ENCODE measurements around the gene IPO4.

The IPO4 gene

GRCh38 chr14:24164518-24164991, 24.1 kb downstream of the IPO4 start:
- Histone ChIP-seq H3K27me3 (ENCODE audit: insufficient read depth, poor library complexity, severe bottlenecking) (no peaks in the 10 kb centered on the region), H3K4me3 (replicated peaks; ENCODE audit: insufficient read depth, low read length) (no peak overlapping the region), H3K27ac (replicated peaks) (no peak overlapping the region)
- TF ChIP-seq POLR2AphosphoS5 (IDR thresholded peaks at IDR 0.05; ENCODE audit: low read depth) (no peak), REST (IDR thresholded peaks at IDR 0.05; ENCODE audit: insufficient replicate concordance, low read depth) (no peak), GABPA (IDR thresholded peaks at IDR 0.05; ENCODE audit: low read depth) (no peak), CTCF (IDR thresholded peaks at IDR 0.05; ENCODE audit: insufficient read depth, low read length) (no peak), SPI1 (IDR thresholded peaks at IDR 0.05; ENCODE audit: borderline replicate concordance, low read depth) (no peak)
- DNase-seq (ENCODE audit: low read depth in 1 of 2, low spot score in 1 of 2), result no peak

- Histone ChIP-seq H3K27me3 (ENCODE audit: insufficient read depth, poor library complexity, severe bottlenecking) (no peaks in the 10 kb centered on the region), H3K27ac (replicated peaks) (no peak overlapping the region), H3K4me3 (replicated peaks; ENCODE audit: insufficient read depth, low read length) (no peak overlapping the region)
- no peak for DNase-seq (ENCODE audit: low read depth in 1 of 2, low spot score in 1 of 2)
- no peak for TF ChIP-seq REST (IDR thresholded peaks at IDR 0.05; ENCODE audit: insufficient replicate concordance, low read depth)
- no peak for TF ChIP-seq POLR2AphosphoS5 (IDR thresholded peaks at IDR 0.05; ENCODE audit: low read depth)
- TF ChIP-seq GABPA (IDR thresholded peaks at IDR 0.05; ENCODE audit: low read depth), result no peak
- TF ChIP-seq SPI1 (IDR thresholded peaks at IDR 0.05; ENCODE audit: borderline replicate concordance, low read depth), result no peak
- TF ChIP-seq CTCF (IDR thresholded peaks at IDR 0.05; ENCODE audit: insufficient read depth, low read length), result no peak
Measured at GRCh38 chr14:24162093-24162492, 26.5 kb downstream of the IPO4 start.

GRCh38 chr14:24160850-24161804, 27.5 kb downstream of the IPO4 start, which contains the start of gene IRF9:
Gene IRF9, plus strand, starts transcription at chr14:24161265. Its CDS starts 880 bp downstream, at chr14:24162145.
- peak; percentile 91 to 93 for DNase-seq (ENCODE audit: low read depth in 1 of 2, low spot score in 1 of 2)
- peak within 1 kb of the TSS; percentile 32; the same call in 1 of the 2 replicates for H3K27ac ChIP-seq (replicated peaks)
- no peak for TF ChIP-seq REST (IDR thresholded peaks at IDR 0.05; ENCODE audit: insufficient replicate concordance, low read depth)
- TF ChIP-seq POLR2AphosphoS5 (IDR thresholded peaks at IDR 0.05; ENCODE audit: low read depth), result peak; percentile 59
- peak; percentile 94 for TF ChIP-seq CTCF (IDR thresholded peaks at IDR 0.05; ENCODE audit: insufficient read depth, low read length)
- H3K4me3 ChIP-seq (replicated peaks; ENCODE audit: insufficient read depth, low read length), result peak within 1 kb of the TSS; percentile 33
- H3K27me3 ChIP-seq (ENCODE audit: insufficient read depth, poor library complexity, severe bottlenecking), result no peaks in the 10 kb centered on the region

Measured in HL-60 (cell line).